ENCODE data around the gene DGCR6L. TPM values are rescaled to one million over a fixed set of nuclear protein-coding genes. Genes with fewer than 3 reads are reported as not detected.

Gene DGCR6L
- total and polyA plus RNA-seq, 2 of the 4 experiments (the other 2 are of a cell fraction), result 65.4 to 80.4 TPM

- TF ChIP-seq CTCF (conservative IDR thresholded peaks at IDR 0.05; ENCODE audit: low read depth, low read length) (no peak), MXI1 (IDR thresholded peaks at IDR 0.05; ENCODE audit: borderline replicate concordance, low read depth, low read length) (0 out of 2 replicates have a peak, but pooled peaks have one; percentile 48)
These were observed 20.8 kb downstream of the DGCR6L start (continued) for GRCh38 chr22:20298803-20299745.
